NCI-H1436 treated with DMSO at 0.1 percent for 48 hours (cell line): Measurements from ENCODE around the gene AFF2.
A peak's percentile ranks its signal among the peaks of the same experiment; 100 is the strongest.
"Not testable (repeated sequence)": the region's sequence is repeated elsewhere in the genome, so short reads cannot be mapped to it uniquely, and the experiment has no call there.

Experiments
- DNase-seq: peaks from one replicate; lab custom pipeline; 2025; lab: John Stamatoyannopoulos, UW

Gene AFF2

DNA sequence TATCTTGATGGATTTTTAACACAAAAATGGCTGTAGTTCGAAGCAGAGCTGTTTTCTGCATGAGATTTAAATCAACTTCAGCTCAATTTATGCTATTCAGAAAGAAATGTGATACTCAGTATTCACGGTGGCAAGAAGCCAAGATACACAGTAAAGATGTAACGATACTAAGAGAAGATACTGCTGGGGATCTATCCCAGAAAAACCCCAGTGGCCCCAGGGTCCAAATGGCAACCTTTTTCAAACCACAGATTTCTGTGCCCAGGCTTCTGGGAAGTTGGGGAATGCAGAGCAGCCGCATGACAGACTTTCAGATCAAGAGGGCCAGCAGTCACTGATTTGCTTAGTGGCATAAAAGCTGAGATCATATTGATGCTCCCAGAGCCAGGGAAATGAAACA is 353.9 kb downstream of the AFF2 start:
- DNase-seq: peak; percentile 15

DNA sequence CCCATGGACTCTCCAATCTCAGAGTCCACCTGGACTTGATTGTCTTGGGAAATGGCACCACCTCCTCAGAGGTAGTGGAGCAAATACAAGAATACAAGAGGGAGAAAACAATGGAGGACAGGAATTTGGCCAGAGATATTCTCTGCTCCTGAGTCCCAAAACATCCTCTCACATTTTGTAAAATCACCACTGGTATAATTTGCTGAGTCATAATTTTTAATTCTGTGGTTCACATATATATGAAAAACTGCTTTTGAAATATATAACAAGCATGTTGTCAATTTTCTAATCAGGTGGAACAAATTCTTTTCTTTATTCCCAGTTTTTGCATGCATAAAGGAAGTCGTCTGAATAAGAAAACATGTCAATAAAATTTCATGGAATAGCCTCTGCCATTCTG is 356.1 kb downstream of the AFF2 start:
- DNase-seq: no peak

DNA sequence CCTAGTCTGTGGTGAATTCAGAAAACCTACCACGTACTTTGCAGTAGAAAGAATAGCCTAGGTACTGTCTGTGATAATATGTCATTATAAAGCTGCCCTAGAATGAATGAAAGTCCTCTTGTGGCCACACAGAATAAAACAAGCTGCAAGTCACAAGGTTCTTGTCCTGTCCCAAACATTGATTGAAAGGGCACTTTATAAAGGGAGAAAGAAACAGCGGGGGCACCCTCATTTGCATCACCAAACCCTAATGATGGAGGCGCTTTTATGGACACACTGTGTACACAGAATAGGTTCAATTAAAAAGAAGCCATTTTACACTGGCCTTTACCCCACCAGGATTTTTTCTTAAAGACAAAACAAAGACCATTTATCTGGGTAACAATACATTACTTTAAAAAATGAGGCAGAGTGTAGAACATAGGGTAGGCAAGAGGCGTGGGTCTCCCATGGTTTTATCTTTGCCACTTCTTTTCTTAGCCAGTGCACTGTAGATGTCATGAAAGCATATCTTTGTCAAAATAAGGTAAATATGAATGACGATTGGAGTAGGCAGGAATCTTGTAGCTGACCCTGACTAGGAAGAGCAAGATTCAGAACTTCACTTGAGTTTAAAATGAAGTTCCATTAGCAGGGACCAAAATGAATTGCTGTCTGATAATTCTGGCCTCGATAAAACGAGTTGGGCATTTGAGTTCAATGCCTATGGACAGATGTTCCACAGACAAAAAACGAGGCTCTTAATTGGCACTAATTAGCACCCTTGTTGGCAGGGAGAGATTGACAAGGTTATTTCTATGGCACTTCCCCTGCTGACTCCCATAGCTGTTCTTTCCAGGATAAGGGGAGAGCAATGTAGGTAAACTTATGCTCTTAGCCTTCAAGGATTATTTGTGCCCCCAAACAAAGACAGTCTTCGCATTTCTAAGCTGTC is 365.1 kb downstream of the AFF2 start:
- DNase-seq: no peak

DNA sequence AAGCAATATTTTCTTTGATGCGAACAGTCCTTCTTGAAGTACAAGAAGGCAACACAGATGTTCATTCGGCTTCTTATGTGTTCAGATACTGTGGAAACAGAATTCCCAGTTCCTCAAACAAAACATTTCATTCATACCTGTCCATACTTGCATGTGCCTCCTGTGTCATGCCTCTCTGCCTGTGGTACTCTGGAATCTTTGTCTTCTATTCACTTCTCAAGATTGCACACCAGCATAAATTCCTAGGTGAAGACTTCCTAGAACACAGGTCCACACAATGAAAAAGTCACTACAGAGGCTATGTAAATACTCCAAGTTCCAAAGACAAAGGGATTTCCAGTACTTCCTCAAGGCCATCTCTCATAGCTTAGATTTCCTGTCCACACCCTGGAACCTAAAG is 367.2 kb downstream of the AFF2 start:
- no peak for DNase-seq

DNA sequence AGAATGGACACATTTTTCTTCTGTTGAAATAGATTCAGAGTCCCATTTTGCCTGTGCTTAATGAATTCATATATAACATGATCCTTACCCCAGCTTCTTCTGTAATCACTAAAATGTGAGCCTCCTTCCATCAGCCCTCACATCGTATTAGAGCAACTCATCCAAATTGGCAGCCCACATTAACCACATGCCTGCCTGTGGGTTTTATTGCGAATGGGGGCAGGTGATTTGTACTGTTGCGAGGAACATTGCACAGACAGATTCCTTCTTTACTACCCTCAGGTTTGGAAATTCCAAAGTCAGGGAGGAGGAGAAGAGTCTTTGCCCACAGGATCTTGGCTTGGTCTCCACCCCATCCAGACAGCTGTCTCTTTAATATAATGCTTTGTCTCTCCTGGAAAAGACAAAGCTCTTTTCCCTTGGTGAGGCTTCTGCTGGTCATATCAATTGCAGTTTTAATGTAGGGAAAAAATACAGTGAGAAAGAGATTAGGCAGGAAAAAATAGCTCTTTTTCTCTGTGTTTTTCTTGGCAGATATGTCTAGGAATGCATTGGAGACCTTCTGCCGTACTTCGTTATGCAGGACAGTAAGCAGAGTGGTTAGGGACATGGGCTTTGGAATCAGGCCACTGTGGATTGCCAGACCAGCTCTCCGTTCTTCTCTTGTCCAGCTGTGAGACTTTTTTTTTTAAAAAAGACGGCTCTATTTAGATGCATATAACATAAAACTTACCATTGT is 371.2 kb downstream of the AFF2 start:
- no peak for DNase-seq

DNA sequence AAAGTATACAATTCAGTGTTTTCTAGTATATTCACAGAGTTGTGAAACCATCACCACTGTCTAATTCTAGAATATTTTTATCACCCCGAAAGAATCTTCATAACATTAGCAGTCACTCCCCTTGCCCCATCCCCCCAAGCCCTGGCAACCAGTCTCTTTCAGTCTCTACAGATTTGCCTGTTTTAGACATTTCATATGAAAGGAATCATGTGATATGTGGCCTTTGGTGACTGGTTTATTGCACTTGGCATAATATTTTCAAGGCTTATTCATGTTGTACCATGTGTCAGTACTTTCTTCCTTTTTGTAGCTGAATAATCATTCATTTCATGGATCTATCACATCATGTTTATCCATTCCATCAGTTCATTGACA is 371.7 kb downstream of the AFF2 start:
- no peak for DNase-seq

DNA sequence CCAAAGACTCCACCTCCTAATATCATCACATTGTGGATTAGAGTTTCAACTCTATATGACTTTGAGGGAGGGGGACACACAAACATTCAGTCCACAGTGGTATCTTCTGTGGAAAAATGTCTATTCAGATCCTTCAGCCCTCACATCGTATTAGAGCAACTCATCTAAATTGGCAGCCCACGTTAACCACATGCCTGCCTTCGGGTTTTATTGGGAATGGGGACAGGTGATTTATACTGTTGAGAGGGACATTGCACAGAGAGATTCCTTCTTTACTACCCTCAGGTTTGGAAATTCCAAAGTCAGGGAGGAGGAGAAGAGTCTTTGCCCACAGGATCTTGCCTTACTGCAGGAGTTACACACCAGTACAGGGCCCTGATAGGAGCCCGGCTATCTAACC is 372.5 kb downstream of the AFF2 start:
- no peak for DNase-seq

DNA sequence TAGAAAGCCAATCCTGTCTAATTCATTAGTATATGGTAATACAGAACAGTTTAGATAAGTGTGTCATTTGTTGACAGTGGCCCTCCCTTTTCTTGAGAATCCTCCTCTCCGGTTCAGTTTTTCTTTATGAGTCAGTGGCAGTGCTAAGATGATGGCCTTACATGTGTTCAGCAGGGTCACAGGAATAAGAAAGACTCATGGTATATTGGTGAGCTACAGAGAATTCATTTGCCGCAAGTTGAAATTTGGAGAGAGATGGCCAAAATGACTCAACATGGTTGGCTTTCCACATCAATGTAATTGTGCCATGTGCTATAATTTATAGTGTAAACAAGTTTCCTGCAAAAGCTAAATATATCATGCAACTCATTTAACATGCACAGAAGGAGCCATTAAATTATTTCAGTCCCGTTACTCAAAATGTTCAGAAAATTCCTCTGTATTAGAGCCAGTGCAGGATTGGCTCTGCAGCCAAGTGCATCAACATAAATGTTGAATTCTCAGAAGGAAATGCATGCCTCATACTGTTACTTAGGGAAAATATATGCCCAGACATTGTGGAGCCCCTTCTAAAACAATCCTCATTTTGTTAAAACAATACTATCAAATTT is 374.3 kb downstream of the AFF2 start:
- no peak for DNase-seq

DNA sequence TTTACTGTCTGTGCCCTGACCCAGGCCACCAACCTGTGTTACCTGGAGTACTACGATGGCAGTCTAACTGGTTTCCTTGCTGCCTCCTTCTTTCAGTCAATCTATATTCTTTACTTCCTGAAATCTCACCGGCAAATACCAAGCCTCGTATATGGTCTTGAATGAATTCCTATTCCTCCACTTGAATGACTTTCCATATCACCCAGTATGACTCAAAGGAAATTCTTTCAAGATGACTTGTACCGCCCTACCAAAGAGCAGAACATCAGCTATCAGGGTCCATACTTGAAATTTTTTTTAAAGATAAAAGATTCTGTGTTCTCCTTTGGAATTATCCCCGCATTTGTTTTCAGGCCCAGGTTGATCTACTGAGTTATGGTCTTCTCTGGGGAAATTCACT is 378.0 kb downstream of the AFF2 start:
- no peak for DNase-seq

DNA sequence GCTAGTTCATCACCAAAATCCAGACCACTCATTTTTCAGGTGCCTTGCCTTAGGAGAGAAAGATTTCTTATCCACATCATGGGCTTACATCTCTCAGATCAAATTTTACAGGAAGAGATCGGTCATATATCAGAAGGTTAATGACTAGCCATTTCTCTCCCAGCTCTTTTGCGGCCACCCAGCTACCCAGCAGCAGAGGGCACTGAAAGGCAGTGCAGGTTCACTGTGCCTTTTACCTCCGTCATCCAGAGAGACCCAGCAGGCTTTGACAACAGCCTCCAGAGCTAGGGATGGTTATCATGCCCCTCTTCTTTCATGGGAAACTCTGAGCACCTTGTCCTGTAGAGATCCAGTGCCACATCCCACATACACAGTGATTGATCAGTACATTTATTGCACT is 384.8 kb downstream of the AFF2 start:
- no peak for DNase-seq

DNA sequence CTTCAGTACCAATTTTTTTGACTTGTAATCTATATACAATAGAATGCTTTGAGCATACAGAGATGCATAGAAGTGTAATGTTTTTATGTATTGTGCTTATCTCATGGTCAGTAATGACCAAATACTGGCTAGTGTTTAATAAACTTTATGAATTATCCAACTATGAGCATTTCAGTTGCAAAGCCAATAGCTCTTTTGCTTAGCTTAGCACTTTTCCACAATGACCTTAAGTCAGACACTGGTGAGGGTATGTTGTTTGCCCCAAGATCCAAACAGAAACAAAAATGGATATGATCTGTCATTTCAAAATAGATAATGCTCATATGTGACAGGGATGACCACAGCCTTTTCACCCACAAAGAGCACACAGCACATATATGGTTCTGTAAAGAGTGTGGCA is 393.0 kb downstream of the AFF2 start:
- DNase-seq: no peak

DNA sequence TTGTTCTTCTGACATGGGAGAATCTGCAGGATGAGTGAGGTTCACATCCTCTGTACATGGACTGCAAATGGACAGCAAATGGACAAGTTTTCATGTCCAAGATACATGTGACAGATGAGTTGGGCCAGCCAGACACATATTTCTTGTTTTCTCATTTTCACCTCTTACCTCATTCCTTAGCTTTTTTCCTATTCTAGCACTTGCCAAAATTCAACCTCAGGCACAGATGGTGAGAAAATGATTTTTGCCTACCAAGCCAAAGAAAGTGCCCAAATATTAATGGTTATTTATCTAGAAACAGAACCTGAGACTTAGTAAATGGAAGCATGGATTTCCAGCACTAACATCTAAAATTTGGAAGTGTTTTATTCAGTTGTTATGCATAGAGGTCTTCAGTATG is 402.2 kb downstream of the AFF2 start:
- DNase-seq: no peak

DNA sequence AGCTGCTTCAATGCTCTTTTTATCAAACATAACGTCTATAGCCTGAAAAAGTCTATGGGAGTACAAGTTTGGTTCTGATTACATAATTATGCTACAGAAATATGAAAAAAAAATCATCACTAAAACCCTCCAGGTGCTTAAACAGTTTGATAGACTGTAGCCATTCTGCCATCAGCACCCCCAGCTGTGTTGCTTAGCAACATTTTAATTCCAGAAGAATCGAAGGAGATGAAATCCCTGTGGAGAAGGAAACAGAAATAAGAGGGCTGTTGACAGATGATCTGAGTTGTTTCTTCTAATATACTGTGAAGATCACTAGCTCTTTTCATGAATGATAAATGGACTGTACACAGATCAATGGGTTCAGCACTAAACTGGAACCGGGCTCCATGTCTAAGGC is 402.8 kb downstream of the AFF2 start:
- DNase-seq: no peak

DNA sequence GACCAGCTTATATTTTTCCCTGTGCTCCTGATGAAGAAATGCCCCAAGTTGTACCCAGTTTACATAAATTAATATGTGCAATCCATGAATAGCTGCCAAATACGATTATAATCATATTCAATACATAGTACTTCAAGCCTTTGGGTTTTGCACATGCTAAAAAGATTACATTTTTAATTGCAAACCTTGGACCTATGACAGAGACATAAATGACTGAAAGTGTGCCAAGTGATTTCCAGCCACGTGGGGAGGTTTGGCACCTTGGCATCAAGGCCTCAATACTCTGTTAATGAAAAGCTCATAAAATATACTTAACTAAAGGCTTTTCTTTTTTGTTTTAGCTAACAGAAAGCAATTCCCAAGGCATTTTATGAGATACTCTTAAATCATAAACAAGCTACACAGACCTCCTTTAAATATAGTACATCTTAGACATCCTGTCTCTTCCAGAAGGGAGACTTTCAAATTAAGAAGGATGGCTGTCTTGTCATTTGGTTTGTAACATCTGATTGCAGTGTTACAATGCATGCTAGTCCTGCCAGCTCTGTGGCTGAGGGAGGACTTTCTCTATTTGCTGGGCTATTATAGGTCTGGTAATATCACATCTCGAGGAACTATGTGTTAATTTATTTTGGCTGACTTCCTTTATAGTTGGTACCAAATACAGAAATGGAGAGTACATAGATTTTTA is 404.1 kb downstream of the AFF2 start:
- no peak for DNase-seq

DNA sequence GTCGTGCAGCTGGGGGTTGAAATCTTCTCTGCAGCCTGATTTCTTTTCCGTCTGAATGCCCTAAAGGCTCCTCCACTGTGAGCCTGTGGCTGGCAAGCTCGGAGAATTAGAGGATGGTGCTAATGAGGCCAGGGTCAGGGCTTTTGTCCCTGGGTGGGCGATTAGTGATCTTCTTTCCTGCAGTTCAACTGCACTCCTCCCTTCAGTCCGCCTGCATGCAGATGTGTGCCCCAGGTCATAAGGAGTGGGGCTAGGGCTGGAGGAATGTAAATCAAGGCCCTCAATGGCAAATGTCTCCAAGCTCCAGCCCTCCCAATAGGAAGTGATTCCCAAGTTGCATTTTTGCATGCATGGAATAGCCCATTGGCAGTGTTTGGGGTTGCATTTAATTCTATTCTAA is 405.0 kb downstream of the AFF2 start:
- DNase-seq: no peak

DNA sequence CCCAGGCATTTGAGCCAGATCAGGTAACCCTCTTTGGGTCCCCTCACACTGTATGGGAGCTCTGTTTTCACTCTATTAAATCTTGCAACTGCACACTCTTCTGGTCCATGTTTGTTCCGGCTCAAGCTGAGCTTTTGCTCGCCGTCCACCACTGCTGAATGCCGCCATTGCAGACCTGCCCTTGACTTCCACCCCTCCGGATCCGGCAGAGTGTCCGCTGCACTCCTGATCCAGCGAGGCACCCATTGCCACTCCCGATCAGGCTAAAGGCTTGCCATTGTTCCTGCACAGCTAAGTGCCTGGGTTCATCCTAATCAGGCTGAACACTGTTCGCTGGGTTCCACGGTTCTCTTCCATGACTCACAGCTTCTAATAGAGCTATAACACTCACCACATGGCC is 406.2 kb downstream of the AFF2 start:
- DNase-seq: not testable (repeated sequence)

DNA sequence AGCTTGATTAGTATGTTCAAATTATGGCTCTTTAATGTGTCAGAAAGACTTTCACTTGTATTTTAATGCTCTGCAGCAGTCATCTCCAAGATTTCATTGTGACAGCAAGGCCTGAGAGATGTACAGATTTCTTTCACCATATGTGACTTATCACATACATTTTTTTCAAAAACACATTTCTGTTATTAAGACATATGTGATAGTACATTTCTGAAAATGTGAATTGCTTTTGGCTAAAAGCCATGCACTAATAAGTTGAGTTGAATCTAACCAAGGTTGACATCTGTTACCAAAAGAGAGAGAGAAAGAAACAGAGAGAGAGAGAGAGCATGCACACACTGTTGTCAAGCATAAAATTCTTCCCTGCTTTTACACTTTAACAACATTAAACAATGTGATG is 409.3 kb downstream of the AFF2 start:
- no peak for DNase-seq

DNA sequence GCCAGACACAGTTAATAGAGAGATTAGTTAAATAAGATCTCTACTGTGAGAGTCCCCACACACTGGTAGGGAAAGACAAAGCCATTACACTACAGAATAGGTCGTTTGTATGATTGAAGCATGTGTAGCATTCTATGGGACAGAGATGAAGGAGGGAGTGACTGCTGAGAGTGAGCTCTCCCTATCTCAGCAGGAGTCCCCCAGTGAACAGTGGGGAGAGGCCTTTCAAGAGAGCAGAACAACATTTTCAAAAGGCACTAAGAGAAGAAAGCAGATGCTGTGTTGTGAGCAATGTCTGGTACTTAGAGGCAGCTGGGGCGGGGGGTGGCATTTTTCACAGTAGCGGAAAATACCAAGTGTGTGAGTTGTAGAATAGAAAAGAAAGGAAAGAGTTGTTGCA is 413.6 kb downstream of the AFF2 start:
- no peak for DNase-seq

DNA sequence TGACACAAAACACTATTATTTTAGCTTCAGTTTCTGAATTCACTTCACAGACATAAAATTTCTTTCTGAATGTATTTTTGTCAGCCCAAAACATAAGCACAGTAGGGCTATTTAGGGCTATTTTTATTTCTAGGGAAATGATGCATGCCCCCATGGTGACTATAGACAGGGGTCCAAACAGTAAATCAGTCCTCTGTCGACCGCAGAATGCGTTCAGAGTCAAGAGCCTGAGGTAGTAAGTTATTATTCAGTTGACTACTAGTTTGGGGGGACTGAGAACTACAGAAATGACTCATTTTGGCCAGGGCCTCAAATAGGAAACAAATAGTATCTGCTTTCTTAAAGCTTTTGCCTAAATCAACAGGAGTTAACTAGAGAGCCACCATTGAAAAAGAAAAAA is 414.4 kb downstream of the AFF2 start:
- DNase-seq: no peak

DNA sequence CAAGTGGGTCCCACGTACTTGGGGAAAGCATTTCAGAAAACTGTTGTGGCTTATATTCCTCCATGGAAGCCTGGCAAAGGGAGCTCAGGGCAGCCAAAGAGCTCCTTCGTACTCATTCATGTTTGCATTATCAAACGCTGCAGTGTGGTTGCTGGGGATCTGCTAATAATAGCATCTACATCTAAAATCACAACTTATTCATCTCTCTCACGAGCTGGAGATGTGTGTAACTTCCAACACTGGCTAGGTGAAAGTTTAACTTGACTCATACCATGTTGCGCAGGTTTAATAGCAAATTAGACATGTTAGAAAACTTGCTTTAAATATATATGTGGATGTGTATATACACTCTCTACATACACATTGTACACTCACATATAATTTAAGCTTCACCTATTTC is 415.1 kb downstream of the AFF2 start:
- no peak for DNase-seq

DNA sequence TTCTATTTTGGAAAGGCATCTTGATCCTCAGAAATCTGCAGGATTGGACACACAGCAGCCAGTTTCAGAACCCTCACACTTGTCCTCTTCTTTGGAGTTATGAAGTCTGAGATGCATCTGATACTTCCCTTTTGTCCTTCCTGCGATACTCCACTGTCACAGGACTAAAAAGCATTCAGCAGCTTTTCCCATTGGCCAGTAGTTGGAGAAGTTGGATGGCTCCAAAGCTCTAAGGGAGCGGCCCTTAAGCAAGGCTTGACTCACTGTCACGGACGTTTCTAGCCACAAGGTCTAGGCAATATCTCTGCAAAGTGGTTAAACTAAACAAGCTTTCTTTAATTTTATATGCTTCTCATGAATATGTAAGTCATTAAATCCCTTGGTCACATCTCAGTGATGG is 417.0 kb downstream of the AFF2 start:
- DNase-seq: no peak

DNA sequence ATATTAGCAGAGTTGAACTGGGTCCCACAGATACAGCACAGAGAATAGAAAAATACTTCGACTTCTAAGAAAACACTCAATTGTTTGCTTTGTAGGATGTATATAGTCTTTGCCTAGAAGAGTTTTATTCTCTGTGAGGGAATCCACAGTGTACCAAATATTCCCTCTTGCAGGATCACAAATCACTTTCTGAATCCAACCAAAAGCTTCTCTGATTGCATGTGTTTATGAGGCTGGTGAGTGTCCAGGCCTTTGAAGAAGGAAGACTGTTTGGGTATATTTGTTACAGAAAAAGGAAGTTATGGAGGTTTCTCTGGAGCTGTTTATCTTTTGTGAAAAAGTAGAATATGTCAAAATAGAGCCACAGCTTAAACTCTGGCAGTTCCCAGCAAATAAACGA is 423.2 kb downstream of the AFF2 start:
- no peak for DNase-seq

DNA sequence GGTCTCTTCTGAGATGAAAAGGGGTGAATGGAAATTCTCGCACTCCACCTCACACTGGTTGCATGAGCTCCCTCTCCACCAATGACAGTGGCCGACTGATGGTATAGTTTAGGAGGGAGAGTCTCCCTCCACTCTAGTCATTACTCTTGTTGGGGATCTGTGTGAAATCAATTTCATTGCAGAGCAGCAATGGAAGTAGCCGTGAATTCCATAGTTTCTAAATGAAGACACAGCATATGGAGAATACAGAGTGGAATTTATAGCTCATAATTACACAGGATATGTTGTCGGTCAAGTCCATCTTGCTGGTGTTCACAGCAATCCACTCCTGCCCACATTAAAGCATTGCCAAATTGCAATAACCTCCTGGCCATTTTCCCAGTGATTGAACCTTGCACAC is 426.0 kb downstream of the AFF2 start:
- no peak for DNase-seq
